Activated CD4-positive, alpha-beta memory T cell treated with anti-CD3 and anti-CD28 coated beads, Interleukin-2, amount 10 ng/mL, durations not matched to agents 7 days and 5 days (primary cell): ENCODE results near the gene DPP6. TPM values are rescaled to one million over a fixed set of nuclear protein-coding genes. Genes with fewer than 3 reads are reported as not detected.
A peak's percentile ranks its signal among the peaks of the same experiment; 100 is the strongest.
"Not testable (repeated sequence)": the region's sequence is repeated elsewhere in the genome, so short reads cannot be mapped to it uniquely, and the experiment has no call there.

Experiments
- CTCF ChIA-PET: fragments of 350-600 bp; sonication (Branson Sonifier 250); formaldehyde crosslinking; loops from one replicate; lab custom pipeline; 2021; ENCODE audit warnings: antibody characterized with exemption, inconsistent platforms; lab: Charles Lee
- POLR2A ChIA-PET: fragments of 350-600 bp; sonication (Branson Sonifier 250); formaldehyde crosslinking; loops from one replicate; lab custom pipeline; 2021; ENCODE audit warnings: antibody characterized with exemption; lab: Charles Lee
- DNase-seq: peaks from one replicate; pipeline ENCODE4 v3.0.0-alpha.2; 2020
- H3K27ac Mint-ChIP-seq: one replicate; pipeline ENCODE4 v1.8.0; 2021; ENCODE audit warnings: mild to moderate bottlenecking, mixed read lengths
- H3K27me3 Mint-ChIP-seq: one replicate; pipeline ENCODE4 v1.8.0; 2021; ENCODE audit warnings: mixed read lengths
- H3K36me3 Mint-ChIP-seq: one replicate; pipeline ENCODE4 v1.8.0; 2021; ENCODE audit warnings: low read depth, mixed read lengths
- H3K4me1 Mint-ChIP-seq: one replicate; pipeline ENCODE4 v1.8.0; 2021; ENCODE audit warnings: mixed read lengths
- H3K4me3 Mint-ChIP-seq: one replicate; pipeline ENCODE4 v1.8.0; 2021; ENCODE audit warnings: mild to moderate bottlenecking, mixed read lengths
- H3K9me3 Mint-ChIP-seq: one replicate; pipeline ENCODE4 v1.8.0; 2021; ENCODE audit warnings: mixed read lengths
- total RNA-seq, 2 experiments: library from RNA; stranded (reverse); gene quantifications; one replicate each; pipeline ENCODE4 v1.2.3, GENCODE V29; 2021

The DPP6 gene
- total RNA-seq, 2 experiments from 2014 or later, result not detected

GRCh38 chr7:154109615-154110014 is 57.4 kb downstream of the DPP6 start:
- CTCF ChIA-PET, POLR2A ChIA-PET, H3K4me3 Mint-ChIP-seq, H3K4me1 Mint-ChIP-seq, H3K9me3 Mint-ChIP-seq, H3K27me3 Mint-ChIP-seq, H3K36me3 Mint-ChIP-seq, DNase-seq, H3K27ac Mint-ChIP-seq: not testable (repeated sequence)

DNA sequence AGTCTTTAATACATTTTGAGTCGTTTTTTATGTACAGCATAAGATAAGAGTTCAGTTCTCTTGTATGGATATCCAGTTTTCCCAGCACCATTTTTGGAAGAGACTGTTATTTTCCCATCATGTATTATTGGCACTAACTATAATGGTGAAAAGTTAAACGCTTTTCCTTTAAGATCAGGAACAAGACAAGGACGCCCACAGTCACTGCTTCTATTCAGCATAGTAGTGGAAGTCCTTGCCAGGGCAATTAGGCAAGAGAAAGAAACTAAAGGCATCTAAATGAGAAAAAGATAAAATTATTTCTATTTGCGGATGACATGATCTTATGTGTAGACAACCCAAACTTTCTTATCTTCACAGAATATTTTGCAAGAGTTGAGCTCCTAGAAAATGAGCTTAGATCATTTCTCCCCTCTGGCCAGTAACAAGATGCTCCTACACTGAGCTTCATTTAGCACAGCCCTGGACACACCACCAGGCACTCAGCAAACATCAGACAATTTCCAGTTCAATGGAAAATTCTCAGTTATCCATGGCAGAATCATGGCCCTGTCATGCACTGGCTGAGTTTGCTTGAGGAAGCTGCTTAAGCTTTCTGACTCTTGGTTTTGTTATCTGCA is 61.6 kb downstream of the DPP6 start:
- CTCF ChIA-PET, H3K27me3 Mint-ChIP-seq, H3K9me3 Mint-ChIP-seq, H3K27ac Mint-ChIP-seq, POLR2A ChIA-PET, DNase-seq, H3K36me3 Mint-ChIP-seq, H3K4me3 Mint-ChIP-seq, H3K4me1 Mint-ChIP-seq: not testable (repeated sequence)

GRCh38 chr7:154117411-154118390 is 65.5 kb downstream of the DPP6 start:
- DNase-seq, CTCF ChIA-PET, H3K36me3 Mint-ChIP-seq, H3K4me1 Mint-ChIP-seq, POLR2A ChIA-PET, H3K4me3 Mint-ChIP-seq, H3K27me3 Mint-ChIP-seq, H3K9me3 Mint-ChIP-seq, H3K27ac Mint-ChIP-seq: not testable (repeated sequence)

DNA sequence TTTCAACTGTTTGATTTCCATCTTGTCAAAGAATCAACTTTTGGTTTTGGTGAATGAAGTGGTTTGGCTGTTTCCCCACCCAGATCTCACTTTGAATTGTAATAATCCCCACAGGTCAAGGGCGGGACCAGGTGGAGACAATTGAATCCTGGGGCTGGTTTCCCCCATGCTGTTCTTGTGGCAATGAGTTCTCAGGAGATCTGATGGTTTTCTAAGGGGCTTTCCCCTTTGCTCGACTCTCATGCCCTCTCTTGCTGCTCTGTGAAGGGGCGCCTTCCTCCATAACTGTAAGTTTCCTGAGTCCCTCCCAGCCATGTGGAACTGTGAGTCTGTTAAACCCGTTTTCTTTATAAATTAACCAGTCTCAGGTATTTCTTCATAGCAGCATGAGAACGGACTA is 68.6 kb downstream of the DPP6 start:
- H3K36me3 Mint-ChIP-seq, CTCF ChIA-PET, POLR2A ChIA-PET, H3K27ac Mint-ChIP-seq, H3K9me3 Mint-ChIP-seq, H3K4me3 Mint-ChIP-seq, H3K4me1 Mint-ChIP-seq, DNase-seq, H3K27me3 Mint-ChIP-seq: not testable (repeated sequence)

GRCh38 chr7:154122720-154123119 is 70.5 kb downstream of the DPP6 start:
- H3K4me3 Mint-ChIP-seq, H3K9me3 Mint-ChIP-seq, H3K27me3 Mint-ChIP-seq, H3K27ac Mint-ChIP-seq, H3K4me1 Mint-ChIP-seq, H3K36me3 Mint-ChIP-seq, DNase-seq, POLR2A ChIA-PET, CTCF ChIA-PET: not testable (repeated sequence)

GRCh38 chr7:154123397-154123796 is 71.2 kb downstream of the DPP6 start:
- H3K9me3 Mint-ChIP-seq, H3K27ac Mint-ChIP-seq: not testable (repeated sequence)

DNA sequence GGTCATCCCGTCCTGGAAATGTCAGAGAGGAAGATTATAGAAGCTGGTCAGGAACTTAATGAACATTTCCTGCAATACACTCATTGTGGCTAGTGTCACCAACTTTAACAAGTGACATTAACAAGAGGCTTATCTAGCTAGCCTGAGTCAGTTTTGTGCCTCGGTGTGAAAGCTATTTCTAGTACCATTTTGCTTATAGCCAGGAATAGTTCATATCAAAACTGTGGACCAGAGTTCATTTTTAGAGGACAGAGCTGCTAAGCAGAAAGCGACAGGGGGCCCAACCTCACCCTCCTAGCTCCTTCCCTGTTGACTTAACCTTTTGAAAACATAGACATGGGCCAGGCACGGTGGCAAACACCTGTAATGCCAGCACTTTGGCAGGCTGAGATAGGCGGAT is 76.9 kb downstream of the DPP6 start:
- H3K27me3 Mint-ChIP-seq, CTCF ChIA-PET, POLR2A ChIA-PET, H3K9me3 Mint-ChIP-seq, H3K4me3 Mint-ChIP-seq, H3K4me1 Mint-ChIP-seq, H3K36me3 Mint-ChIP-seq, H3K27ac Mint-ChIP-seq, DNase-seq: not testable (repeated sequence)

More at GRCh38 chr7:154123397-154123796, 71.2 kb downstream of the DPP6 start:
- H3K27me3 Mint-ChIP-seq, DNase-seq, POLR2A ChIA-PET, H3K4me1 Mint-ChIP-seq, H3K36me3 Mint-ChIP-seq, CTCF ChIA-PET, H3K4me3 Mint-ChIP-seq: not testable (repeated sequence)

DNA sequence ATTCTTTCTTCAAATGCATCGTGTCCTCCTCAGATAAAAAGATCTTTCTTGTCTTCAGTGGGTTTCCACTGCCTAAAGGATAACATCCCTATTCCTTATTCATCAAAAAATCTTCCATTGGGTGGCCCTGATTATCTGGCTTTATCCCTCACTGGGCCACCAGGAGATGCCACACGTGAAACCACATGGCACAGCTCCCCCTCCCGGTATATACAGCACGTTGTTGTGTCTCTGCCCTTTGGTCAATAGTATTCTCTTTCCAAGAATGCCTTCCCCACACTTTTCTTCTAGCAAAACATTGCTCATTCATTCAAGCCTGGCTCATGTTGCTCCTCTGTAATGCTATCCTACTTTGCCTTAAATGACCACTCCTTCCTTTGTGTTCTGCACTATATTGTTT is 80.4 kb downstream of the DPP6 start:
- H3K27ac Mint-ChIP-seq, DNase-seq, H3K4me3 Mint-ChIP-seq, CTCF ChIA-PET, POLR2A ChIA-PET, H3K36me3 Mint-ChIP-seq, H3K4me1 Mint-ChIP-seq, H3K27me3 Mint-ChIP-seq: not testable (repeated sequence)
- peaks cover 16% of the 10 kb centered on the region for H3K9me3 Mint-ChIP-seq

- H3K4me3 Mint-ChIP-seq, POLR2A ChIA-PET, H3K27ac Mint-ChIP-seq, H3K27me3 Mint-ChIP-seq, DNase-seq, CTCF ChIA-PET, H3K4me1 Mint-ChIP-seq, H3K36me3 Mint-ChIP-seq: not testable (repeated sequence)
- peaks cover 16% of the 10 kb centered on the region for H3K9me3 Mint-ChIP-seq
These were observed 81.6 kb downstream of the DPP6 start for GRCh38 chr7:154133703-154134277.

DNA sequence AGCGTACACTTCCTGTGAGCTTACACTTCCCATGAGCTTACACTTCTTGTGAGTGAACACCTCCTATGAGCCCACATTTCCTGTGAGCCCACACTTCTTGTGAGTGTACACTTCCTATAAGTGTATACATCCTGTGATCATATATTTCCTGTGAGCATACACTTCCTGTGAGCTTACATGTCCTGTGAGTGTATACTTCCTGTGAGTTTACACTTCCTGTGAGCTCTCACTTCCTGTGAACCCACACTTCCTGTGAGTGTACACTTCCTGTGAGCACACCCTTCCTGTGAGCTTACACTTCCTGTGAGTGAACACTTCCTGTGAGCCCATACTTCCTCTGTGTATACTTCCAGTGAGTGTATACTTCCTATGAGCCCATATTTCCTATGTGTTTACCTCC is 82.5 kb downstream of the DPP6 start:
- POLR2A ChIA-PET, CTCF ChIA-PET, H3K36me3 Mint-ChIP-seq, DNase-seq, H3K4me1 Mint-ChIP-seq, H3K27me3 Mint-ChIP-seq, H3K4me3 Mint-ChIP-seq: not testable (repeated sequence)
- Mint-ChIP-seq H3K9me3 (peaks cover 16% of the 10 kb centered on the region), H3K27ac (peak overlapping the region; percentile 35)

DNA sequence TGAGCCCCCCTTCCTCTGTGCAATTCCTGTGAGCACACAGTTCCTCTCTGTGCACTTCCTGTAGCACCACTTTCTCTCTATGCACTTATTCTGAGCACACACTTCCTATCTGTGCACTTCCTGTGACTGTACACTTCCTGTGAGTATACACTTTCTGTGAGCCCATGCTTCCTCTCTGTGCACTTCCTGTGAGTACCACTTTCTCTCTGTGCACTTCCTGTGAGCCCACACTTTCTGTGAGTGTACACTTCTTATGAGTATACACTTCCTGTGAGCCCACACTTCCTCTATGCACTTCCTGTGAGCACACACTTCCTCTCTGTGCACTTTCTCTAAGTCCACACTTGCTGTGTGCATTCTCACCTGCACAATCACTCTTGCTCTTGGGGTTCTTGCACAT is 83.4 kb downstream of the DPP6 start:
- H3K4me3 Mint-ChIP-seq, DNase-seq, CTCF ChIA-PET, H3K4me1 Mint-ChIP-seq, H3K27me3 Mint-ChIP-seq, H3K36me3 Mint-ChIP-seq, POLR2A ChIA-PET: not testable (repeated sequence)
- H3K27ac Mint-ChIP-seq, result peak overlapping the region; percentile 49
- peaks cover 16% of the 10 kb centered on the region for H3K9me3 Mint-ChIP-seq

GRCh38 chr7:154145922-154146706 is 93.9 kb downstream of the DPP6 start:
- H3K27me3 Mint-ChIP-seq, POLR2A ChIA-PET, DNase-seq, H3K9me3 Mint-ChIP-seq, H3K36me3 Mint-ChIP-seq, H3K4me3 Mint-ChIP-seq, CTCF ChIA-PET, H3K27ac Mint-ChIP-seq, H3K4me1 Mint-ChIP-seq: not testable (repeated sequence)

GRCh38 chr7:154146707-154147038 is 94.5 kb downstream of the DPP6 start:
- DNase-seq, H3K36me3 Mint-ChIP-seq, CTCF ChIA-PET, H3K4me1 Mint-ChIP-seq, H3K9me3 Mint-ChIP-seq, H3K4me3 Mint-ChIP-seq, H3K27ac Mint-ChIP-seq, POLR2A ChIA-PET, H3K27me3 Mint-ChIP-seq: not testable (repeated sequence)
